ENCODE results near the gene LUZP1. TPM values are rescaled to one million over a fixed set of nuclear protein-coding genes. Genes with fewer than 3 reads are reported as not detected.

Gene LUZP1
- total and polyA plus RNA-seq, 11 donors, result 6.1 to 42.3 (median 30.0) TPM

GRCh38 chr1:23132033-23132432 is 36.6 kb downstream of the LUZP1 start:
- Histone ChIP-seq H3K4me3 (no peak overlapping the region), H3K9me3 (no peaks in the 10 kb centered on the region), H3K27me3 (no peaks in the 10 kb centered on the region), H3K36me3 (peaks cover 0 to 1% (median 0%) of the 10 kb centered on the region in 9 donors), H3K27ac (no peak overlapping the region), H3K4me1 (peaks cover 0 to 30% (median 6%) of the 10 kb centered on the region in 12 donors)
- ATAC-seq (no peak), DNase-seq (no peak)
- intact Hi-C loops (cut with DNase I), result no loop called here
- no peak for TF ChIP-seq POLR2A (IDR thresholded peaks at IDR 0.05)
- no peak for TF ChIP-seq CTCF (IDR thresholded peaks at IDR 0.05)
- WGBS, 4 donors, result 51 to 59% (median 57%) methylated on average over 1 of the region's 1 CpG

GRCh38 chr1:23129846-23130245 is 38.8 kb downstream of the LUZP1 start:
- Histone ChIP-seq H3K4me3 (no peak overlapping the region), H3K27ac (no peak overlapping the region), H3K27me3 (no peaks in the 10 kb centered on the region), H3K4me1 (peaks cover 0 to 42% (median 20%) of the 10 kb centered on the region in 12 donors), H3K36me3 (no peaks in the 10 kb centered on the region), H3K9me3 (no peaks in the 10 kb centered on the region)
- TF ChIP-seq POLR2A (IDR thresholded peaks at IDR 0.05) (no peak), CTCF (IDR thresholded peaks at IDR 0.05) (no peak)
- DNase-seq (no peak), ATAC-seq (no peak)
- intact Hi-C loops (cut with DNase I), result no loop called here

- no peak for ATAC-seq
- no peaks in the 10 kb centered on the region for H3K27me3 ChIP-seq
- H3K36me3 ChIP-seq, result no peaks in the 10 kb centered on the region
- H3K9me3 ChIP-seq, result no peaks in the 10 kb centered on the region
- TF ChIP-seq POLR2A (IDR thresholded peaks at IDR 0.05) (no peak), CTCF (IDR thresholded peaks at IDR 0.05) (no peak)
- no peak overlapping the region for H3K4me3 ChIP-seq
- intact Hi-C loops (cut with DNase I), result no loop called here
- peaks cover 3 to 62% (median 35%) of the 10 kb centered on the region in 12 donors for H3K4me1 ChIP-seq
- no peak for DNase-seq
- WGBS, 4 donors, result 73 to 79% (median 76%) methylated on average over 3 of the region's 3 CpGs
- H3K27ac ChIP-seq, result no peak overlapping the region
These were observed 41.9 kb downstream of the LUZP1 start for GRCh38 chr1:23126801-23127200.

- no peak for TF ChIP-seq CTCF (IDR thresholded peaks at IDR 0.05)
- TF ChIP-seq POLR2A (IDR thresholded peaks at IDR 0.05), result no peak
- WGBS, 4 donors, result 38 to 56% (median 50%) methylated on average over 1 of the region's 1 CpG
- DNase-seq, result no peak
- Histone ChIP-seq H3K9me3 (no peaks in the 10 kb centered on the region), H3K4me1 (peaks cover 3 to 68% (median 39%) of the 10 kb centered on the region in 12 donors), H3K27me3 (no peaks in the 10 kb centered on the region), H3K4me3 (no peak overlapping the region), H3K27ac (no peak overlapping the region), H3K36me3 (no peaks in the 10 kb centered on the region)
- intact Hi-C loops (cut with DNase I), result no loop called here
- no peak for ATAC-seq
These were observed 42.5 kb downstream of the LUZP1 start for GRCh38 chr1:23126200-23126599.
